Posterior vena cava (tissue), 2 donors: ENCODE results near the gene CHGA. TPM values are rescaled to one million over a fixed set of nuclear protein-coding genes. Genes with fewer than 3 reads are reported as not detected.

Experiments
- DNase-seq: peaks from one replicate; pipeline ENCODE4 v3.0.0-alpha.2; 2020; ENCODE audit warnings: low spot score
- intact Hi-C, 2 donors: fragments of 100-400 bp; cut with DNase I; formaldehyde crosslinking; loops; one replicate each; pipeline versions ENCODE4 v1.14.1 to v1.14.2; 2022 to 2023
- total RNA-seq, 2 donors: library from RNA; stranded (reverse); fragmentation: NEBNext Ultra II Directional; extraction: Animal tissue kit (Norgen Biotek cat#: 25700); gene quantifications; one replicate each; pipeline ENCODE4 v1.2.1, GENCODE V29; 2021
- donor health status: DM: yes; HTN: yes; CAD: no.
- donor health status: DM: yes; HTN: yes; CAD: no.

Gene CHGA
- total RNA-seq, 2 donors from 2014 or later = 0.29 TPM; not detected in 1

GRCh38 chr14:92954933-92955332 is 32.0 kb downstream of the CHGA start:
- DNase-seq = no peak
- intact Hi-C loops = no loop called here

DNA sequence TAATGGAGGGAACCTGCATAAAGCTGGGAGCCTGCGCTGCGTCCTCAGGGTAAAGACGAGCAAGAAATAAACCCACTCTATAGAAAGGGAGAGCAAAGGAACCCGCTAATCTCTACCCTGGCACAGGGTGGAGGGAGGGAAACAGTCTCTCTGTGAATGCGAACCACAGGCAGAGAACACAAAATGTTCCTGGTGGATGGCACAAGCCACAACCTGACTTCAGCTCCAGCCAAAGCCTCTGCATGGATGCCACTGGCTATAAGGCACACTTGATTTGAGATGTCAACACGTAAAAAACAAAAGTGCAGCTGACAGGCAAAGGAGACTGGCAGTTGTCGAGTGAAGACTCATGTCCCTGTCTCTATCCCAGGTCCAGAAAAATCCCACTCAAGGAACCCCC is 32.4 kb downstream of the CHGA start:
- intact Hi-C loops = no loop called here
- no peak for DNase-seq

- no peak for DNase-seq
- intact Hi-C loops = no loop called here
Measured at GRCh38 chr14:92956961-92957360, 34.0 kb downstream of the CHGA start.

GRCh38 chr14:92958373-92959188 is 35.6 kb downstream of the CHGA start:
- no peak for DNase-seq

GRCh38 chr14:92959189-92959531 is 36.2 kb downstream of the CHGA start:
- intact Hi-C loops = loop anchor here in 1 of 2 donors (1.0 kb wide), 1 partner anchor 31 kb away; no protein-coding TSS in a partner anchor
- no peak for DNase-seq

More at GRCh38 chr14:92958373-92959188, 35.6 kb downstream of the CHGA start:
- intact Hi-C loops = loop anchor here in 1 of 2 donors (1.0 kb wide), 1 partner anchor 32 kb away; no protein-coding TSS in a partner anchor

DNA sequence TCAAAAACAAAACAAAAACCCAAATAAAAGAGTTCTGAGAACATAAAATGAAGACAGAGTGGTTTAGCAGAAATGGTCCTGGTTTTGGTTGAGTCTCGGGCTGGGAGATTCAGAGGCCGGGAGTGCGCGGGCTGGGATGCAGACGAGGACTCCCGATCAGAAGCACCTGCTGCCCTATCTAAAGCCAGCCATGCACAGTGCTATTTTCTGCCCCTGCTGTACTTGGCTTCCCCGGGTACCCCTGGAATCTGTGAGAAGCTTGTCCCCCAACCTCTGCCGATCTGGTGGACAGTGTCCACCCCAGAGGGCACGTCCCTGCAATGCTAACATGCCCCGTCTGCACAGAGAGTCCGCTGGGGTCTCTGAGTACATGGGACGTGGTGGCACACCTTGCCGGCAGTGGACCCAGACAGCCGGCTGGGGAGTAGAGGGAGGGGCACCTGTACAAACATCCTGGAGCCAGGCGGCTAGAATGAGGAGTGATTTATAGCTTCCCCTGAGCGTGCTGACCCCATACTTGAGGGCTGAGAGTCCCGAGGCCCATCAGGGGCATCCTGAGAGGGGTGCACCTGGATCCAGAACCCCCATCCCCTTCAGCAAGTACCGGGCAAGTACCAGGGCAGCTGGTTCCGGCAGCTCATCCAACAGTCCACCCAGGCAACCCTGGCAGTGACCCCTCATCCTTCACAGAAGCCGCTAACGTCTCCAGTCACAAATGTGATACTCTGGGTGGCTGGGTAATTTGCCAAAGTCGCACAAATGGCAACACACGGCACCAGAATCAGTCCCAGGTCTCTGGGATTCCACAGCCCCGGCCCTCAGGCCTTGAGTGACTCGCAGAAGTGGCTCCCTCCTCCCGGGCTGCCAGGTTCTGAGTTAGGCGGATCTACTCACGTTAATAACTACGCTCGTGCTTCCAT is 37.1 kb downstream of the CHGA start:
- no peak for DNase-seq
- intact Hi-C loops = loop anchor here in 1 of 2 donors (1.0 kb wide), 1 partner anchor 30 kb away; no protein-coding TSS in a partner anchor

- DNase-seq = no peak
- intact Hi-C loops = no loop called here
Measured at GRCh38 chr14:92960706-92961566, 38.0 kb downstream of the CHGA start.

- intact Hi-C loops = no loop called here
- DNase-seq = no peak
Measured at GRCh38 chr14:92961567-92961855, 38.6 kb downstream of the CHGA start.

- no peak for DNase-seq
- intact Hi-C loops = no loop called here
Measured at GRCh38 chr14:92962031-92962830, 39.3 kb downstream of the CHGA start.

- no peak for DNase-seq
- intact Hi-C loops = no loop called here
Measured at GRCh38 chr14:92962831-92963095, 39.8 kb downstream of the CHGA start.

- DNase-seq = no peak
- intact Hi-C loops = no loop called here
Measured at GRCh38 chr14:92963301-92964123, 40.6 kb downstream of the CHGA start.

DNA sequence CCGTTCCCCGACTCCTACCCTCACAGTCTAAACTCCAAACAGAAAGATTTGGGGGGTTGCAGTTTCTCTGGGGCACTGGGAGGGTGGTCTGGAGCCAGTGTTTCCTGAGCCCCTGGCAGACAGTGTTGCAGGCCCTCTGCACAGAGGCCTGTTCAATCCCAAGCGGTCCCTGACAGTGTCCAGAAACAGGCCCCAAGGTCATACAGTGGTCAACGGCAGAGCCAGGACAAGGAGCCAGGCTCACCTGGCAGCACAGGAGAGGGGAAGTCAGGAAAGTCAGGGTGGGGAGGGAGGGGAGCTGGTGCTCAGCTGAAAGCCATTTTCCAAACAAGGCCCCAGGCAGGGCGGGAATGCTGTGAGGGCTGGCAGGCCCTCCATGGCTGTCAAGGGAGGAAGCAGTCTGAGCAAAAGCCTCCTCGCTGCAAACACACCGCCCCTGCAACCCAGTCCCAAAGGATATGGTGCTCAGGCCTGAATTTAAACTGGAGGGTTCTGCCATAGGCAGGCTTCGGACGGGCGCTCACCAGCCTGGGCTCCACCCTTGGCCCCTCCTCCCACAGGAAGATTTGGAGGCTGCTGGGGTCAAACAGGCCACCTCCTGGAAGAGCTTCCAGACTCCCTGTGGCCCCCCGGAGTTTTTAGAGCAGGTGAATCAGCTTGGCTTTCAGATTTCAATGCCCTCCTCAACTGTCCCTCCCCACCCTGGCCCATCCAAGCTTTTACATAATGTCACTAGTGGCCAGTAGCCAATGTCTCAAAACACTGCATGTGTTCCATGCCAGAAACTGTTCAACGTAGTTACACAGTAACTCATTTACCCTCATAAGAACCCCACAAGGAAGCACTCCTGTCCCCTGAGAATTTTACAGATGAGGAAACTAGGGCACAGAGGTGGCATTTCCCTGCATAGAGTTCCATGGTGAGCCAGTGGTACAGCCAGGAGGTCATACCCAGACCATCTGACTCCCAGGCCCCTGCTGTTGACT is 41.5 kb downstream of the CHGA start:
- intact Hi-C loops = no loop called here
- DNase-seq = no peak

- intact Hi-C loops = no loop called here
- DNase-seq = no peak
Measured at GRCh38 chr14:92965281-92965680, 42.3 kb downstream of the CHGA start.

- intact Hi-C loops = no loop called here
- DNase-seq = no peak
Measured at GRCh38 chr14:92967346-92967926, 44.5 kb downstream of the CHGA start.

DNA sequence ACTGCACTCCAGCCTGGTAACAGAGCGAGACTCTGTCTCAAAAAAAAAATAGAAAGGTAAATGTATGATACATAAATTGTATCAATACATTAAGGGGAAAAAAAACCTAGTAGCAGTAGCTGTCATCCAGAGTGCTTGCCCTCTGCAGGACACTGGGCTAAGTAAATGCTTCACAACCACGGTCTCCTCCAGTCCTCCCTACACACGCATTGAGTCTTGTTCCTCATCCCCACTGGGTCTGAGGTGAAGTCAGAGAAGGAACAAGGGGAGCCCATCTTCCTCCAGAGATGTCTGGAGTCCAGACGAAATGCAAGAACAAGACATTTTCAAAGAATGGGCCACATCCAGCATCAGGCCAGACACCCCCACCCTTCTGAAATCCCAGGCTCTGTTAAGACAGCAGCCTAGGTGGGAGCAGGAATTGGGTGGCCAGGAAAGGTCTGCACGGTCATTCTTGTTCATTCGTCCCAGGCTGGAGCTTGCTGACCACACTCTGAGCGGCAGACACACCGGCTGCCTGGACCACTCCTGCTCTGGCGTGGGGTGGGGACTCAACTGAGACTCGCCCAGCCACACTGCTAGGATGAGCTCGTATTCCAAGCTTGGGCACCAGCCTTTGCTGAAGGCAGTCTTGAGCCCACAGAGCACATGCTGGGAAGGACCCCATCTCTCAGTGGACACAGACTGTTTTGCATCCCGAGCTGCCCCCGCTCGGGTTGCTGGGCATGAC is 45.5 kb downstream of the CHGA start:
- DNase-seq = no peak
- intact Hi-C loops = no loop called here

DNA sequence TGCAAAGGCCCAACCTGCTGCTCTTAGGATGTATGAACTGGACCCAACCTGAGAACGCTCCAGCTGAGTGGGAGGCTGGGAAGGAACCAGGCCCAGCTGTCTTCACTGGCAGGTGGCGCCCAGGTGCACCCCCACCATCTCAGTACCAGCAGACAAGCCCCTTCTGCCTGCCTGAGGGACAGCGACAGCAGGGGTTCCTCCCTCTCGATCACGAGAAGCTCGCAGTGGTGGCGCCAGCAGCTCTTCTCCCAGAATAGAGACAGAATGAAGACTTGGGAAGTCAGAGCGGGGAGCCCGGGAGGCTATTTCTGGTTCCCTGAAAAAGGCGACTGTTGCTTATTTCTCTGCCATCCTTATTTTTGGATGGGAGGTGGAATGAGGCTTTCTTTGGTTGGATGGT is 46.5 kb downstream of the CHGA start:
- intact Hi-C loops = no loop called here
- DNase-seq = no peak
